ENCODE results near the gene SCAPER. TPM values are rescaled to one million over a fixed set of nuclear protein-coding genes. Genes with fewer than 3 reads are reported as not detected.
"Not testable (repeated sequence)": the region's sequence is repeated elsewhere in the genome, so short reads cannot be mapped to it uniquely, and the experiment has no call there.

The SCAPER gene
- total RNA-seq, 1 donor from 2014 or later: 56.9 TPM

- Histone ChIP-seq H3K27me3 (ENCODE audit: control insufficient read depth in 3 of 3, insufficient read depth in 3 of 3, low read length in 3 of 3) (no peaks in the 10 kb centered on the region), H3K4me3 (ENCODE audit: low read length in 3 of 3) (no peak overlapping the region), H3K9ac (ENCODE audit: low read depth in 1 of 3, low read length in 3 of 3) (no peak overlapping the region), H3K27ac (ENCODE audit: low read depth, low read length) (no peak overlapping the region), H3K9me3 (ENCODE audit: control insufficient read depth in 3 of 3, low read length in 3 of 3) (no peaks in the 10 kb centered on the region), H3K36me3 (ENCODE audit: control insufficient read depth in 3 of 3, insufficient read depth in 3 of 3, low read length in 3 of 3) (peaks cover 0 to 3% (median 2%) of the 10 kb centered on the region in 3 donors), H3K4me1 (ENCODE audit: control insufficient read depth in 3 of 3, insufficient read depth in 3 of 3, low read length in 3 of 3) (no peaks in the 10 kb centered on the region)
Observed at GRCh38 chr15:76503804-76504203, 401.3 kb downstream of the SCAPER start.

GRCh38 chr15:76503121-76503520 is 402.0 kb downstream of the SCAPER start:
- Histone ChIP-seq H3K27ac (ENCODE audit: low read depth, low read length) (no peak overlapping the region), H3K9me3 (ENCODE audit: control insufficient read depth in 3 of 3, low read length in 3 of 3) (no peaks in the 10 kb centered on the region), H3K9ac (ENCODE audit: low read depth in 1 of 3, low read length in 3 of 3) (no peak overlapping the region), H3K4me1 (ENCODE audit: control insufficient read depth in 3 of 3, insufficient read depth in 3 of 3, low read length in 3 of 3) (no peaks in the 10 kb centered on the region), H3K36me3 (ENCODE audit: control insufficient read depth in 3 of 3, insufficient read depth in 3 of 3, low read length in 3 of 3) (peaks cover 0 to 3% (median 2%) of the 10 kb centered on the region in 3 donors), H3K27me3 (ENCODE audit: control insufficient read depth in 3 of 3, insufficient read depth in 3 of 3, low read length in 3 of 3) (no peaks in the 10 kb centered on the region), H3K4me3 (ENCODE audit: low read length in 3 of 3) (no peak overlapping the region)

- Histone ChIP-seq H3K9ac (ENCODE audit: low read depth in 1 of 3, low read length in 3 of 3) (no peak overlapping the region), H3K36me3 (ENCODE audit: control insufficient read depth in 3 of 3, insufficient read depth in 3 of 3, low read length in 3 of 3) (peaks cover 0 to 3% (median 2%) of the 10 kb centered on the region in 3 donors), H3K27me3 (ENCODE audit: control insufficient read depth in 3 of 3, insufficient read depth in 3 of 3, low read length in 3 of 3) (no peaks in the 10 kb centered on the region), H3K27ac (ENCODE audit: low read depth, low read length) (no peak overlapping the region), H3K4me1 (ENCODE audit: control insufficient read depth in 3 of 3, insufficient read depth in 3 of 3, low read length in 3 of 3) (no peaks in the 10 kb centered on the region), H3K4me3 (ENCODE audit: low read length in 3 of 3) (no peak overlapping the region), H3K9me3 (ENCODE audit: control insufficient read depth in 3 of 3, low read length in 3 of 3) (no peaks in the 10 kb centered on the region)
Observed at GRCh38 chr15:76502678-76503077, 402.5 kb downstream of the SCAPER start.

- not testable (repeated sequence) for H3K36me3 ChIP-seq (ENCODE audit: control insufficient read depth in 3 of 3, insufficient read depth in 3 of 3, low read length in 3 of 3); H3K4me3 ChIP-seq (ENCODE audit: low read length in 3 of 3); H3K9me3 ChIP-seq (ENCODE audit: control insufficient read depth in 3 of 3, low read length in 3 of 3); H3K27me3 ChIP-seq (ENCODE audit: control insufficient read depth in 3 of 3, insufficient read depth in 3 of 3, low read length in 3 of 3); H3K4me1 ChIP-seq (ENCODE audit: control insufficient read depth in 3 of 3, insufficient read depth in 3 of 3, low read length in 3 of 3); H3K27ac ChIP-seq (ENCODE audit: low read depth, low read length); H3K9ac ChIP-seq (ENCODE audit: low read depth in 1 of 3, low read length in 3 of 3)
Observed at GRCh38 chr15:76502185-76502584, 403.0 kb downstream of the SCAPER start.

- no peaks in the 10 kb centered on the region for H3K4me1 ChIP-seq (ENCODE audit: control insufficient read depth in 3 of 3, insufficient read depth in 3 of 3, low read length in 3 of 3)
- no peak overlapping the region for H3K4me3 ChIP-seq (ENCODE audit: low read length in 3 of 3)
- no peaks in the 10 kb centered on the region for H3K9me3 ChIP-seq (ENCODE audit: control insufficient read depth in 3 of 3, low read length in 3 of 3)
- H3K27ac ChIP-seq (ENCODE audit: low read depth, low read length): no peak overlapping the region
- H3K27me3 ChIP-seq (ENCODE audit: control insufficient read depth in 3 of 3, insufficient read depth in 3 of 3, low read length in 3 of 3): no peaks in the 10 kb centered on the region
- no peak overlapping the region for H3K9ac ChIP-seq (ENCODE audit: low read depth in 1 of 3, low read length in 3 of 3)
- H3K36me3 ChIP-seq (ENCODE audit: control insufficient read depth in 3 of 3, insufficient read depth in 3 of 3, low read length in 3 of 3): peaks cover 0 to 3% (median 2%) of the 10 kb centered on the region in 3 donors
Observed at GRCh38 chr15:76501726-76502125, 403.4 kb downstream of the SCAPER start.

GRCh38 chr15:76501011-76501410 is 404.1 kb downstream of the SCAPER start:
- H3K9me3 ChIP-seq (ENCODE audit: control insufficient read depth in 3 of 3, low read length in 3 of 3): no peaks in the 10 kb centered on the region
- H3K27me3 ChIP-seq (ENCODE audit: control insufficient read depth in 3 of 3, insufficient read depth in 3 of 3, low read length in 3 of 3): no peaks in the 10 kb centered on the region
- peaks cover 0 to 3% (median 2%) of the 10 kb centered on the region in 3 donors for H3K36me3 ChIP-seq (ENCODE audit: control insufficient read depth in 3 of 3, insufficient read depth in 3 of 3, low read length in 3 of 3)
- H3K27ac ChIP-seq (ENCODE audit: low read depth, low read length): no peak overlapping the region
- H3K4me3 ChIP-seq (ENCODE audit: low read length in 3 of 3): no peak overlapping the region
- H3K9ac ChIP-seq (ENCODE audit: low read depth in 1 of 3, low read length in 3 of 3): no peak overlapping the region
- no peaks in the 10 kb centered on the region for H3K4me1 ChIP-seq (ENCODE audit: control insufficient read depth in 3 of 3, insufficient read depth in 3 of 3, low read length in 3 of 3)

- H3K9ac ChIP-seq (ENCODE audit: low read depth in 1 of 3, low read length in 3 of 3): no peak overlapping the region
- H3K36me3 ChIP-seq (ENCODE audit: control insufficient read depth in 3 of 3, insufficient read depth in 3 of 3, low read length in 3 of 3): no peaks in the 10 kb centered on the region
- no peak overlapping the region for H3K27ac ChIP-seq (ENCODE audit: low read depth, low read length)
- H3K4me3 ChIP-seq (ENCODE audit: low read length in 3 of 3): no peak overlapping the region
- no peaks in the 10 kb centered on the region for H3K27me3 ChIP-seq (ENCODE audit: control insufficient read depth in 3 of 3, insufficient read depth in 3 of 3, low read length in 3 of 3)
- H3K4me1 ChIP-seq (ENCODE audit: control insufficient read depth in 3 of 3, insufficient read depth in 3 of 3, low read length in 3 of 3): no peaks in the 10 kb centered on the region
- H3K9me3 ChIP-seq (ENCODE audit: control insufficient read depth in 3 of 3, low read length in 3 of 3): no peaks in the 10 kb centered on the region
Observed at GRCh38 chr15:76495487-76495886, 409.7 kb downstream of the SCAPER start.

- no peaks in the 10 kb centered on the region for H3K4me1 ChIP-seq (ENCODE audit: control insufficient read depth in 3 of 3, insufficient read depth in 3 of 3, low read length in 3 of 3)
- no peak overlapping the region for H3K9ac ChIP-seq (ENCODE audit: low read depth in 1 of 3, low read length in 3 of 3)
- no peaks in the 10 kb centered on the region for H3K27me3 ChIP-seq (ENCODE audit: control insufficient read depth in 3 of 3, insufficient read depth in 3 of 3, low read length in 3 of 3)
- no peaks in the 10 kb centered on the region for H3K36me3 ChIP-seq (ENCODE audit: control insufficient read depth in 3 of 3, insufficient read depth in 3 of 3, low read length in 3 of 3)
- H3K27ac ChIP-seq (ENCODE audit: low read depth, low read length): no peak overlapping the region
- no peaks in the 10 kb centered on the region for H3K9me3 ChIP-seq (ENCODE audit: control insufficient read depth in 3 of 3, low read length in 3 of 3)
- H3K4me3 ChIP-seq (ENCODE audit: low read length in 3 of 3): no peak overlapping the region
Observed at GRCh38 chr15:76492538-76492937, 412.6 kb downstream of the SCAPER start.

GRCh38 chr15:76483752-76484151 is 421.4 kb downstream of the SCAPER start:
- Histone ChIP-seq H3K36me3 (ENCODE audit: control insufficient read depth in 3 of 3, insufficient read depth in 3 of 3, low read length in 3 of 3) (no peaks in the 10 kb centered on the region), H3K4me3 (ENCODE audit: low read length in 3 of 3) (no peak overlapping the region), H3K27ac (ENCODE audit: low read depth, low read length) (no peak overlapping the region), H3K4me1 (ENCODE audit: control insufficient read depth in 3 of 3, insufficient read depth in 3 of 3, low read length in 3 of 3) (no peaks in the 10 kb centered on the region), H3K27me3 (ENCODE audit: control insufficient read depth in 3 of 3, insufficient read depth in 3 of 3, low read length in 3 of 3) (no peaks in the 10 kb centered on the region), H3K9ac (ENCODE audit: low read depth in 1 of 3, low read length in 3 of 3) (no peak overlapping the region), H3K9me3 (ENCODE audit: control insufficient read depth in 3 of 3, low read length in 3 of 3) (no peaks in the 10 kb centered on the region)

- Histone ChIP-seq H3K9ac (ENCODE audit: low read depth in 1 of 3, low read length in 3 of 3) (no peak overlapping the region), H3K4me1 (ENCODE audit: control insufficient read depth in 3 of 3, insufficient read depth in 3 of 3, low read length in 3 of 3) (no peaks in the 10 kb centered on the region), H3K27me3 (ENCODE audit: control insufficient read depth in 3 of 3, insufficient read depth in 3 of 3, low read length in 3 of 3) (no peaks in the 10 kb centered on the region), H3K36me3 (ENCODE audit: control insufficient read depth in 3 of 3, insufficient read depth in 3 of 3, low read length in 3 of 3) (no peaks in the 10 kb centered on the region), H3K9me3 (ENCODE audit: control insufficient read depth in 3 of 3, low read length in 3 of 3) (no peaks in the 10 kb centered on the region), H3K4me3 (ENCODE audit: low read length in 3 of 3) (no peak overlapping the region), H3K27ac (ENCODE audit: low read depth, low read length) (no peak overlapping the region)
Observed at GRCh38 chr15:76483018-76483417, 422.1 kb downstream of the SCAPER start.

GRCh38 chr15:76480267-76480666 is 424.9 kb downstream of the SCAPER start:
- no peak overlapping the region for H3K9ac ChIP-seq (ENCODE audit: low read depth in 1 of 3, low read length in 3 of 3)
- no peaks in the 10 kb centered on the region for H3K9me3 ChIP-seq (ENCODE audit: control insufficient read depth in 3 of 3, low read length in 3 of 3)
- no peaks in the 10 kb centered on the region for H3K36me3 ChIP-seq (ENCODE audit: control insufficient read depth in 3 of 3, insufficient read depth in 3 of 3, low read length in 3 of 3)
- no peak overlapping the region for H3K27ac ChIP-seq (ENCODE audit: low read depth, low read length)
- no peak overlapping the region for H3K4me3 ChIP-seq (ENCODE audit: low read length in 3 of 3)
- no peaks in the 10 kb centered on the region for H3K4me1 ChIP-seq (ENCODE audit: control insufficient read depth in 3 of 3, insufficient read depth in 3 of 3, low read length in 3 of 3)
- H3K27me3 ChIP-seq (ENCODE audit: control insufficient read depth in 3 of 3, insufficient read depth in 3 of 3, low read length in 3 of 3): no peaks in the 10 kb centered on the region
